Mucosa of stomach (tissue), 1 donor: ENCODE measurements around the gene SCAMP2.
"Not testable (repeated sequence)": the region's sequence is repeated elsewhere in the genome, so short reads cannot be mapped to it uniquely, and the experiment has no call there.

Experiments
- H3K27me3 ChIP-seq: one replicate; pipeline ENCODE4 v1.7.0; 2013; ENCODE audit warnings: mild to moderate bottlenecking, low read length; ENCODE audit not compliant: control insufficient read depth, insufficient read depth
- H3K36me3 ChIP-seq: one replicate; pipeline ENCODE4 v1.7.0; 2013; ENCODE audit warnings: low read length; ENCODE audit not compliant: control insufficient read depth, insufficient read depth
- H3K4me1 ChIP-seq: one replicate; pipeline ENCODE4 v1.7.0; 2013; ENCODE audit warnings: mild to moderate bottlenecking, low read length; ENCODE audit not compliant: control insufficient read depth, insufficient read depth
- H3K4me3 ChIP-seq: one replicate; pipeline ENCODE4 v1.7.0; 2013; ENCODE audit warnings: low read length
- H3K9ac ChIP-seq: one replicate; pipeline ENCODE4 v1.7.0; 2013; ENCODE audit warnings: mild to moderate bottlenecking, low read length, moderate library complexity
- H3K9me3 ChIP-seq: one replicate; pipeline ENCODE4 v1.7.0; 2013; ENCODE audit warnings: mild to moderate bottlenecking, low read length, moderate library complexity; ENCODE audit not compliant: control insufficient read depth
- donor health status: Pancreatic carcinoma.

The SCAMP2 gene

DNA sequence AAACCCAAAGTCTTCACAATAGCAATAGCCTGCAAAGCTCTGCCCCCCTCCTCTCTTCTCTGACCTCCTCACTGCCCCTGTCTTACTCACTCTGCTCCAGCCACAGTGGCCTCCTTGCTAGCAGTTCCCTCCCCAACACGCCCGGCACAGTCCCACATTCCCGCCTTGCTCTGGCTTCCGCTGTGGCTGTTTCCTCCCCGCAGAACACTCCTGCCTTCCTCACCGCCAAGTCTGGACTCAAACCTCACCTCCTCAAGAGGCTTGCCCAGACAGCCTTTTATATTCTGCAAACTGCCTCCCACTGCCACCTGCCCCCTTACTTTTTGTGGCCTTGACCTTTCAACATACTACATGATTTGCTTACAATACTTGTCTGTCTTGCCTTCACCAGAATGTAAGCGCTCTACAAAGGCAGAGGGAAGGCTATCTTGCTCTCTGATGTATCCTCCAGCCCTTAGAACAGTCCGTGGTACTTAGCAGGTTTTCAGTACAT lies 16.3 kb upstream of the SCAMP2 start:
- Histone ChIP-seq H3K9me3 (no peaks in the 10 kb centered on the region), H3K9ac (peak overlapping the region; percentile 86), H3K36me3 (peaks cover 6% of the 10 kb centered on the region), H3K4me1 (peaks cover 47% of the 10 kb centered on the region), H3K27me3 (no peaks in the 10 kb centered on the region), H3K4me3 (peak overlapping the region; percentile 90)

GRCh38 chr15:74888716-74889115 lies 15.6 kb upstream of the SCAMP2 start:
- Histone ChIP-seq H3K9me3 (no peaks in the 10 kb centered on the region), H3K4me1 (peaks cover 46% of the 10 kb centered on the region), H3K27me3 (no peaks in the 10 kb centered on the region), H3K36me3 (peaks cover 6% of the 10 kb centered on the region), H3K4me3 (no peak overlapping the region), H3K9ac (no peak overlapping the region)

DNA sequence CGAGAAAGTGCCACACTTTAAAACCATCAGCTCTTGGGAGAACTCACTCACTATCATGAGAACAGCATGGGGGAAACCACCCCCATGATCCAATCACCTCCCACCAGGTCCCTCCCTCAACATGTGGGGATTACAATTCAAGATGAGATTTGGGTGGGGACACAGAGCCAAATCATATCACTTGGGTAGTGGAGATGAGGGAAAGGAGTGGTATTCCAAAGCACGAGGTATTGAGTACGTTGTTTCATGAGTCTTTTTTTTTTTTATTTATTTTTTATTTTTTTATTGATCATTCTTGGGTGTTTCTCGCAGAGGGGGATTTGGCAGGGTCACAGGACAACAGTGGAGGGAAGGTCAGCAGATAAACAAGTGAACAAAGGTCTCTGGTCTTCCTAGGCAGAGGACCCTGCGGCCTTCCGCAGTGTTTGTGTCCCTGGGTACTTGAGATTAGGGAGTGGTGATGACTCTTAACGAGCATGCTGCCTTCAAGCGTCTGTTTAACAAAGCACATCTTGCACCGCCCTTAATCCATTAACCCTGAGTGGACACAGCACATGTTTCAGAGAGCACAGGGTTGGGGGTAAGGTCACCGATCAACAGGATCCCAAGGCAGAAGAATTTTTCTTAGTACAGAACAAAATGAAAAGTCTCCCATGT lies 14.5 kb upstream of the SCAMP2 start:
- not testable (repeated sequence) for H3K4me3 ChIP-seq, H3K9me3 ChIP-seq, H3K36me3 ChIP-seq, H3K9ac ChIP-seq, H3K27me3 ChIP-seq
- H3K4me1 ChIP-seq, result peaks cover 36% of the 10 kb centered on the region

DNA sequence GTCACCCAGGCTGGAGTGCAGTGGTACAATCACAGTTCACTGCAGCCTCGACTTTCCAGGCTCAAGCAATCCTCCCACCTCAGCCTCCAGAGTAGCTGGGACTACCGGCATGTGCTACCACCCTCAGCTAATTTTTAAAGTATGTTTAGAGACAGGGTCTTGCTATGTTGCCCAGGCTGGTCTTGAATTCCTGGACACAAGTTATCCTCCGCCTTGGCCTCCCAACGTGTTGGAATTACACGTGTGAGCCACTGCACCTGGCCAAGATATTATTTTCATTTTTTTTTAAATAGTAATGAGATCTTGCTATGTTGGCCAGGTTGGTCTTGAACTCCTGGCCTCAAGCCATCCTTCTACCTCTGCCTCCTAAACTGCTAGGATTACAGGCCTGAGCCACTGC lies 12.3 kb upstream of the SCAMP2 start:
- H3K4me3 ChIP-seq, result no peak overlapping the region
- no peaks in the 10 kb centered on the region for H3K9me3 ChIP-seq
- H3K27me3 ChIP-seq, result no peaks in the 10 kb centered on the region
- H3K36me3 ChIP-seq, result no peaks in the 10 kb centered on the region
- H3K9ac ChIP-seq, result no peak overlapping the region
- peaks cover 18% of the 10 kb centered on the region for H3K4me1 ChIP-seq

DNA sequence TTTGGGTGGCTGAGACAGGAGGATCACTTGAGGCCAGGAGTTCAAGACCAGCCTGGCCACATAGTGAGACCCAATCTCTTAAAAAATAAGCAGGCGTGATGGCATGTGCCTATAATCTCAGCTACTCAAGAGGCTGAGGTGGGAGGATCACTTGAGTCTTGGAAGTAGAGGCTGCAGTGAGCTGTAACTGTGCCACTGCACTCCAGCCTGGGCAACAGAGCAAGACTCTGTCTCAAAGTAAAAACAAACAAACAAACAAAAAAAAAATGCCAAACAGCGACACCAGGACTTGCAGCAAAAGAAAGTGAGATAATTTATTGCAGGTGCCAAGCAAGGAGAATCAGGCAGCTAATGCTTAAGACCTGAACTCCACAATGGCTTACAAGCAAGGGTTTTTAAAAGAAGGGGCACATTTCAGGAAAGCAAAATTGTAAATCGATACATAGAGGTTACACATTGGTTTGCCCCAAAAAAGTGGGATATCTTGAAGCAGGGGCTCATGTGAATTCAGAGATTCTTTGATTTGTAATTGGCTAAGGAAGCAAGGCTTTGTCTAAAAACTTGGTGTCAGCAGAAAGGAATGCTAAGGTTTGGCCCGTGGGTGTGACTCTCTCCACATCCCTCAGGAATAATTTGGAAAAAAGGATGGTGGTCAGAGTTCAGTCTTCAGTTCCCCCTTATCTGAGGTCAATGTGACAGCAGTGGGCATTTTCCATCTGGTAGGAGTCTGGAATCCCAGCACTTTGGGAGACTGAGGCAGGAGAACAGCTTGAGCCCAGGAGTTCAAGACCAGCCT lies 11.5 kb upstream of the SCAMP2 start:
- Histone ChIP-seq H3K9me3 (no peaks in the 10 kb centered on the region), H3K4me3 (no peak overlapping the region), H3K9ac (no peak overlapping the region), H3K36me3 (no peaks in the 10 kb centered on the region), H3K4me1 (peaks cover 12% of the 10 kb centered on the region), H3K27me3 (no peaks in the 10 kb centered on the region)

- Histone ChIP-seq H3K36me3 (no peaks in the 10 kb centered on the region), H3K9me3 (no peaks in the 10 kb centered on the region), H3K4me3 (no peak overlapping the region), H3K9ac (no peak overlapping the region), H3K27me3 (no peaks in the 10 kb centered on the region), H3K4me1 (no peaks in the 10 kb centered on the region)
Observed at GRCh38 chr15:74882528-74882927, 9.4 kb upstream of the SCAMP2 start.

- H3K4me3 ChIP-seq, result no peak overlapping the region
- peaks cover 4% of the 10 kb centered on the region for H3K4me1 ChIP-seq
- H3K36me3 ChIP-seq, result no peaks in the 10 kb centered on the region
- no peaks in the 10 kb centered on the region for H3K27me3 ChIP-seq
- no peak overlapping the region for H3K9ac ChIP-seq
- no peaks in the 10 kb centered on the region for H3K9me3 ChIP-seq
Observed at GRCh38 chr15:74878273-74878672, 5.1 kb upstream of the SCAMP2 start.

DNA sequence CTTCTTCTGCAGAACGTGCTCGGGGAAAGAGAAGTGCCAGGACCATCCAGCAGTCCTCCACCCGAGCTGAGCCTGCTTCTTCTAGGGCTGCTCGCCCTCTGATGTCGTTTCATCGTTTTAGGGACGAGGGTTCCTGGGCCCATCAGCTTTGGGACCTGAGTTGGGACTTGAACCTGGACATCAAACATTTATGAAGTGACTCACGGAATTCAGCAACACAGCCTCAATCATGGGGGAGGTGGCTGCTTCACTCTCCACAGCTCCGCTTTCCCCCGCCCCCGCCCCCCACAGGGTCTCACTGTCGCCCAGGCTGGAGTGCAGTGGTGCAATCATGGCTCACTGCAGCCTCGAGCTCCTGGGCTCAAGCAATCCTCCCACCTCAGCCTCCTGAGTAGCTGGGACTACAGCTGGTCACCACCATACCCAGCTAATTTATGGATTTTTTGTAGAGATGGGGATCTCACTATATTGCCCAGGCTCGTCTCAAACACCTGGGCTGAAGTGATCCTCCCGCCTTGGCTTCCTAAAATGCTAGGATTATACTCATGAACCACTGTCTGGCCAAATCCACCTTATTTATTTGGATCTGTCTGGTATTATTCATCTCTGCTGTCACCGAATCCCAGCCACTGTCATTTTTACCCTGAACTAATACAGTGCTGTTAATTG lies 725 bp upstream of the SCAMP2 start:
- H3K4me3 ChIP-seq, result peak overlapping the region; percentile 97
- H3K9me3 ChIP-seq, result no peaks in the 10 kb centered on the region
- H3K27me3 ChIP-seq, result no peaks in the 10 kb centered on the region
- peaks cover 30% of the 10 kb centered on the region for H3K4me1 ChIP-seq
- H3K9ac ChIP-seq, result peak overlapping the region; percentile 76
- no peaks in the 10 kb centered on the region for H3K36me3 ChIP-seq

- peak overlapping the region; percentile 86 for H3K9ac ChIP-seq
- no peaks in the 10 kb centered on the region for H3K9me3 ChIP-seq
- H3K4me1 ChIP-seq, result peaks cover 42% of the 10 kb centered on the region
- H3K4me3 ChIP-seq, result peak overlapping the region; percentile 80
- H3K27me3 ChIP-seq, result no peaks in the 10 kb centered on the region
- no peaks in the 10 kb centered on the region for H3K36me3 ChIP-seq
Observed at GRCh38 chr15:74872702-74873035, 496 bp downstream of the SCAMP2 start.

DNA sequence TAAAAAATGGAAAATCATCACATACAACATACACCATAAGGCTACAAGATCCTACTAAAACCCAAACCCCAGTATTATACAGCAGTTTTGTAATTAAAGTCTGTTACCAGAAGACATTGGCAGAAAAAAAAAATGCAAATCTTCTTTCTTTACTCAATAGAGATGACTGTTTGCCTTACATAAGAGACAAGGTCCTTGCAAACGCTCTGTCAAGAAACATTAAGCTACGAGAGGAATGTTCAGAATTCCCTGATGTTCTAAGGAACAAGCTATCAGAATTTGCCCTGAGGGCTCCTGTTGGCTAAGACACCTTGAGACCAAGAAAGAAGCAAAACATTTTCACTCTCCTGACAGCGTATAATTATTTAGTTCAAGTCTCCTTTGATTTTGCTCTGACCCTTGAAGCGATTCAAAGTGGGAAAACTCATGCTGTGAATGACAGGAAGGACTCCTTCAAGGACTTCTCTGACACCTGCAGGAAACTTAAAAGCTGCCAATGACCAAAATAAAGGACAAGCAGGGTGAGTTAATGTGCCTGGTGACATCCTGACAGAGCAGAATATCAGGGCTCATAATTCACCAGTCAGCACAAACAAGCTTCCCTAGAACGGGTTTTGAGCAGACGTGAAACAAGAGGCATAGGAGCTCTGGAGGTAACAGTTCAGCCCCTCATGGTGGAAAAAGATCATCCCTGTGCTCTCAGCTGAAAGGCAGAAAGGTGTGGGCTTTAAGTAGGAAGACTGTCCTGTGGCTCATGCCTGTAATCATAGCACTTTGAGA lies 2.5 kb downstream of the SCAMP2 start:
- H3K9me3 ChIP-seq, result no peaks in the 10 kb centered on the region
- peak overlapping the region; percentile 51 for H3K9ac ChIP-seq
- peaks cover 61% of the 10 kb centered on the region for H3K4me1 ChIP-seq
- no peaks in the 10 kb centered on the region for H3K36me3 ChIP-seq
- no peaks in the 10 kb centered on the region for H3K27me3 ChIP-seq
- no peak overlapping the region for H3K4me3 ChIP-seq

DNA sequence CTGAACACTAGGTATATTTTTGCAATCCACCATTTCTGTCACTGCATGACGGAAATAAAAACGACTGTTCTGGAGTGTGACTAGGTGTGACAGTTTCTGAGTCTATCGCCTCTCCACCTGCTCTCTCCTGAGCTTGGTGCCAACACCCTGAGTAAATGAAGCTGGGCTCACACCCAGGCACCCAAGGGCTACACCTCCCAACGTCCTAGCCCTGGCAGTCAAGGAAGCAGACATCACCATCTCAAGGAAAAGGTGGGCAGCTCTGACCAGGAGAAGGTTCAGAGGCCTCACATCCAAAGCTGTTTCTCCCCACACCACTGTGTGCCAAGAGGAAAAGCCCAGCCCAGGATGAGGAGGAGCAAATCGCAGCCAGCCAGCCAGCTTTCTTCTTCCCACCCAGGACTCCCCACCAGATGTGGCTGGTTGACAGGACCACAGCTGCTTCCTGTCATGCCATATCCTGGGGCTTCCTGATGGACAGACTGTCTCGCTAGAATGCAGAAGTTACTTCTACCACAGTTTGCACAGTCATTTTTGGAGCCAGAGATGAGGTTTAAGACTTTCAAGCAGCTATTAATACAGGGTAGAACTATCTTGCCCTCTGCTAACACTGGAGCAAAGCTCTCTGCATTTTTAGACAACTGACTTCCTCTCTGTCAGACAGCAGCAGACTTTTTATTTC lies 3.3 kb downstream of the SCAMP2 start:
- Histone ChIP-seq H3K4me3 (no peak overlapping the region), H3K9ac (peak overlapping the region; percentile 54), H3K36me3 (no peaks in the 10 kb centered on the region), H3K4me1 (peaks cover 67% of the 10 kb centered on the region), H3K27me3 (no peaks in the 10 kb centered on the region), H3K9me3 (no peaks in the 10 kb centered on the region)
